ENCODE data around the gene SP8. TPM values are rescaled to one million over a fixed set of nuclear protein-coding genes. Genes with fewer than 3 reads are reported as not detected.
A peak's percentile ranks its signal among the peaks of the same experiment; 100 is the strongest.

SP8 gene
- polyA plus RNA-seq, 3 donors, result not detected

DNA sequence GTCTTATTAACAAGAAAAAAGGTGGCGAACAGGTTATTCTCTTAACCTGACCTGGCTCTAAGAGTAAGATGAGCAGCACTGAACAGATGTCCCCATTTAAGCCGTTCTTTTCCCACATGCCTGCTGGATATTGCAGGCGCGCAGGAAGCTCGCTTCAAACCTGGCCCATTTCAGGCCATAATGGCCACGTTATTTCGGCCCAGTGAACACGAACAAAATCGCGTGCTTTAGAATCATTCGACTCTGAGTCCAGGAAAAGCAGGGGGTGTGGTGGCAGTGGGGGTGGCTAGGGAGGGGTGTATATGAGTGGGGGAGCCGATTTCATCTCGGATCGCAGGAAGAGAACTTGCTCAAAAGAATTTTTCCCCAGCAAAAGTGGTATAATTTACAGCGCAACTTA lies 6.6 kb upstream of the SP8 start:
- H3K27me3 Mint-ChIP-seq (ENCODE audit: low read depth in 3 of 3), result peaks cover 90 to 96% (median 93%) of the 10 kb centered on the region in 3 donors
- Histone ChIP-seq H3K9ac (ENCODE audit: insufficient read depth, low read length, poor library complexity, severe bottlenecking) (no peak overlapping the region), H3K4me1 (ENCODE audit: control insufficient read depth in 1 of 2, insufficient read depth in 2 of 2, low read length in 2 of 2) (peaks cover 8 to 11% of the 10 kb centered on the region in 2 donors), H3K9me3 (replicated peaks in 1 of 2; ENCODE audit: control insufficient read depth in 1 of 2, insufficient read depth in 1 of 2, low read length in 2 of 2) (peaks cover 6 to 60% of the 10 kb centered on the region in 2 donors), H3K36me3 (replicated peaks in 1 of 2; ENCODE audit: control insufficient read depth in 1 of 2, insufficient read depth in 2 of 2, low read length in 2 of 2) (no peaks in the 10 kb centered on the region), H3K4me2 (replicated peaks; ENCODE audit: extremely low read depth, low read length, poor library complexity, severe bottlenecking) (no peak overlapping the region), H3K79me2 (ENCODE audit: insufficient read depth, low read length) (no peaks in the 10 kb centered on the region), H3K4me3 (replicated peaks in 1 of 3; ENCODE audit: low read depth in 2 of 3, low read length in 3 of 3) (no peak overlapping the region), H3K27ac (ENCODE audit: low read depth in 1 of 2, low read length in 2 of 2) (no peak overlapping the region), H3K27me3 (ENCODE audit: control insufficient read depth in 2 of 2, insufficient read depth in 2 of 2, low read length in 2 of 2) (peaks cover 95 to 96% of the 10 kb centered on the region in 2 donors), H2AFZ (ENCODE audit: insufficient read depth, low read depth, low read length, poor library complexity, severe bottlenecking) (no peak overlapping the region), H4K20me1 (ENCODE audit: insufficient read depth, low read length) (no peaks in the 10 kb centered on the region)
- intact Hi-C loops (cut with micrococcal nuclease), result no loop called here
- WGBS (ENCODE audit: insufficient coverage), result 13% methylated on average over 11 of the region's 15 CpGs
- H3K27ac Mint-ChIP-seq, result no peak overlapping the region
- H3K36me3 Mint-ChIP-seq, result peaks cover 0 to 6% of the 10 kb centered on the region in 2 donors
- DNase-seq, result no peak
- peaks cover 0 to 39% (median 26%) of the 10 kb centered on the region in 7 donors for H3K9me3 Mint-ChIP-seq
- TF ChIP-seq, protein P1, sequence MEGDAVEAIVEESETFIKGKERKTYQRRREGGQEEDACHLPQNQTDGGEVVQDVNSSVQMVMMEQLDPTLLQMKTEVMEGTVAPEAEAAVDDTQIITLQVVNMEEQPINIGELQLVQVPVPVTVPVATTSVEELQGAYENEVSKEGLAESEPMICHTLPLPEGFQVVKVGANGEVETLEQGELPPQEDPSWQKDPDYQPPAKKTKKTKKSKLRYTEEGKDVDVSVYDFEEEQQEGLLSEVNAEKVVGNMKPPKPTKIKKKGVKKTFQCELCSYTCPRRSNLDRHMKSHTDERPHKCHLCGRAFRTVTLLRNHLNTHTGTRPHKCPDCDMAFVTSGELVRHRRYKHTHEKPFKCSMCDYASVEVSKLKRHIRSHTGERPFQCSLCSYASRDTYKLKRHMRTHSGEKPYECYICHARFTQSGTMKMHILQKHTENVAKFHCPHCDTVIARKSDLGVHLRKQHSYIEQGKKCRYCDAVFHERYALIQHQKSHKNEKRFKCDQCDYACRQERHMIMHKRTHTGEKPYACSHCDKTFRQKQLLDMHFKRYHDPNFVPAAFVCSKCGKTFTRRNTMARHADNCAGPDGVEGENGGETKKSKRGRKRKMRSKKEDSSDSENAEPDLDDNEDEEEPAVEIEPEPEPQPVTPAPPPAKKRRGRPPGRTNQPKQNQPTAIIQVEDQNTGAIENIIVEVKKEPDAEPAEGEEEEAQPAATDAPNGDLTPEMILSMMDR (IDR thresholded peaks at IDR 0.05), result no peak
- H3K4me3 Mint-ChIP-seq, result peak overlapping the region in 1 of 2 donors; percentile 75
- H3K4me1 Mint-ChIP-seq, result peaks cover 19% of the 10 kb centered on the region

DNA sequence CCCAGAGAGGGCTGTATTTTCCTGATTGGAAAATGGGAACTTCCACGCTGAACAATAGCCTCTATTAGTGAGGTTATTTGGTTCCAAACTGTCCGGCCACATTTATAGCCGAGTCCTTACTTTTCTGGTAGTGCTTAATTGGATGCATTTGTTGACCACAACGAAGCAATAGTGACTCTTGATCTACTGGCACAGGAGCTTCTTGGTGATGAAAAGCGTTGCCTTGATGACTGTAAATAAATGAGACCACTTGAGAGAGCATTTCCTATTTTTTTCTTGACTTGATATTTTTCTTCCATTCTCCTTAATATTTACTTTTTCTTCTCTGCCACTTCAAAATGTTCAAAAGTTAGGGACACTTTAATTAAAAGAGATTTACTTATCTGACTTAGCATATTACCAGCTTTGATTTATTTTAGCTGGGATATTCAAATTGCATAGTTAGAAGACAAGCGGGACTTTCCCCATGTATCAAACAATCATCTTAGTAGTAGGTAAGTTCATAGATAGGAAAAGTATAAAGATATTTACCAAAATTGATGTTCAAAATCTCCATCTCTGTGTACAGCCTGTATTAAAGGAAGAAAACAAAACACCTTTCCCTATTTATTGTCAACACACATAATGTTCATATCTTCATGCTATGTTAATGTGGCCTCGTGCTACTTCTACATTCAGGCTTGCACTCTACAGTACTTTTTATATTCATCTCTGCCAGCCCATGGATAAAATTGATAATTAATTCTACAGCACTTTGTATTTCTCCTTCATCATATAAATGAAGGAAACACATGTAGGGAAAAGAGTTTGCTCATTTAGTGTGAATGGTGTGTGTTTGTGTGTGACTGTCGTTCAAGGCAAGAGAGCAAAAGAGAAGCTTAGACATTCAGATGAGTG lies 5.1 kb upstream of the SP8 start:
- Histone ChIP-seq H3K9ac (ENCODE audit: insufficient read depth, low read length, poor library complexity, severe bottlenecking) (no peak overlapping the region), H3K4me1 (ENCODE audit: control insufficient read depth in 1 of 2, insufficient read depth in 2 of 2, low read length in 2 of 2) (peaks cover 0 to 5% of the 10 kb centered on the region in 2 donors), H2AFZ (ENCODE audit: insufficient read depth, low read depth, low read length, poor library complexity, severe bottlenecking) (no peak overlapping the region), H3K27me3 (ENCODE audit: control insufficient read depth in 2 of 2, insufficient read depth in 2 of 2, low read length in 2 of 2) (peaks cover 98 to 100% of the 10 kb centered on the region in 2 donors), H3K9me3 (replicated peaks in 1 of 2; ENCODE audit: control insufficient read depth in 1 of 2, insufficient read depth in 1 of 2, low read length in 2 of 2) (peaks cover 6 to 62% of the 10 kb centered on the region in 2 donors), H3K4me2 (replicated peaks; ENCODE audit: extremely low read depth, low read length, poor library complexity, severe bottlenecking) (no peak overlapping the region), H4K20me1 (ENCODE audit: insufficient read depth, low read length) (no peaks in the 10 kb centered on the region), H3K27ac (ENCODE audit: low read depth in 1 of 2, low read length in 2 of 2) (no peak overlapping the region), H3K36me3 (replicated peaks in 1 of 2; ENCODE audit: control insufficient read depth in 1 of 2, insufficient read depth in 2 of 2, low read length in 2 of 2) (no peaks in the 10 kb centered on the region), H3K4me3 (replicated peaks in 1 of 3; ENCODE audit: low read depth in 2 of 3, low read length in 3 of 3) (no peak overlapping the region), H3K79me2 (ENCODE audit: insufficient read depth, low read length) (no peaks in the 10 kb centered on the region)
- intact Hi-C loops (cut with micrococcal nuclease), result no loop called here
- 20% methylated on average over 1 of the region's 8 CpGs for WGBS (ENCODE audit: insufficient coverage)
- Mint-ChIP-seq H3K4me3 (peak overlapping the region; percentile 1 to 83), H3K36me3 (peaks cover 2 to 4% of the 10 kb centered on the region in 2 donors), H3K27ac (no peak overlapping the region), H3K9me3 (peaks cover 4 to 39% (median 31%) of the 10 kb centered on the region in 7 donors), H3K4me1 (peaks cover 16% of the 10 kb centered on the region), H3K27me3 (ENCODE audit: low read depth in 3 of 3) (peaks cover 94 to 99% (median 98%) of the 10 kb centered on the region in 3 donors)
- TF ChIP-seq, protein P1 (IDR thresholded peaks at IDR 0.05), result no peak
- DNase-seq, result no peak
